Sigmoid colon (tissue), 3 donors: ENCODE results near the gene CLN3.
"Not testable (repeated sequence)": the region's sequence is repeated elsewhere in the genome, so short reads cannot be mapped to it uniquely, and the experiment has no call there.

Source experiments
- CTCF ChIP-seq, 4 experiments: fragments of 450-650 bp in 3 of 4; fragments of 200-600 bp in 1 of 4; IDR thresholded peaks; one replicate each; pipeline ENCODE4 v1.5.1; 2016 to 2019; ENCODE audit warnings: antibody characterized with exemption in 4 of 4, mild to moderate bottlenecking in 3 of 4, moderate library complexity in 2 of 4
- POLR2A ChIP-seq, 2 donors: fragments of 450-650 bp; IDR thresholded peaks; one replicate each; pipeline ENCODE4 v1.6.1; 2016; ENCODE audit warnings: antibody characterized with exemption in 2 of 2, mild to moderate bottlenecking in 2 of 2, moderate library complexity in 2 of 2

- not testable (repeated sequence) for TF ChIP-seq POLR2A, CTCF (IDR thresholded peaks at IDR 0.05)
Measured at GRCh38 chr16:28447081-28447480, 44.8 kb downstream of the CLN3 start.
